HG02943 (cell line): ENCODE measurements around the gene BTBD9.

Experiments used
- ATAC-seq: cut with Tn5 transposase; IDR thresholded peaks from one replicate; pipeline ENCODE4 v1.9.1; 2021; ENCODE audit warnings: mild to moderate bottlenecking, low read depth, moderate library complexity; ENCODE audit not compliant: unreplicated experiment

Gene BTBD9

GRCh38 chr6:38172739-38173410, 466.9 kb downstream of the BTBD9 start:
- no peak for ATAC-seq

- ATAC-seq: no peak
These were observed 467.6 kb downstream of the BTBD9 start for GRCh38 chr6:38171997-38172738.

GRCh38 chr6:38170666-38171355, 468.9 kb downstream of the BTBD9 start:
- ATAC-seq: no peak

- ATAC-seq: no peak
These were observed 469.7 kb downstream of the BTBD9 start for GRCh38 chr6:38169977-38170526.

GRCh38 chr6:38169221-38169976, 470.3 kb downstream of the BTBD9 start:
- no peak for ATAC-seq

- ATAC-seq: no peak
These were observed 471.0 kb downstream of the BTBD9 start for GRCh38 chr6:38168699-38169098.

- no peak for ATAC-seq
These were observed 471.6 kb downstream of the BTBD9 start for GRCh38 chr6:38168126-38168525.

- ATAC-seq: no peak
These were observed 472.1 kb downstream of the BTBD9 start for GRCh38 chr6:38167598-38167997.

GRCh38 chr6:38166411-38167240, 473.1 kb downstream of the BTBD9 start:
- ATAC-seq: no peak

GRCh38 chr6:38164671-38165108, 475.0 kb downstream of the BTBD9 start:
- ATAC-seq: no peak

GRCh38 chr6:38164131-38164481, 475.6 kb downstream of the BTBD9 start:
- ATAC-seq: no peak

GRCh38 chr6:38163186-38164130, 476.3 kb downstream of the BTBD9 start:
- no peak for ATAC-seq

GRCh38 chr6:38162493-38163185, 477.1 kb downstream of the BTBD9 start:
- no peak for ATAC-seq

- ATAC-seq: no peak
These were observed 477.8 kb downstream of the BTBD9 start for GRCh38 chr6:38161754-38162492.

GRCh38 chr6:38161331-38161730, 478.4 kb downstream of the BTBD9 start:
- ATAC-seq: no peak

GRCh38 chr6:38160831-38161230, 478.9 kb downstream of the BTBD9 start:
- no peak for ATAC-seq

GRCh38 chr6:38159596-38159995, 480.1 kb downstream of the BTBD9 start:
- ATAC-seq: no peak
